GM12873 (cell line): ENCODE data around the gene JUN.

ENCODE experiments used
- CTCF ChIP-seq: IDR thresholded peaks from 2 replicates; pipeline ENCODE4 v1.5.1; 2012; ENCODE audit warnings: low read depth, mild to moderate bottlenecking, moderate library complexity, low read length, control low read depth; ENCODE audit not compliant: insufficient read depth; ENCODE audit errors: missing control alignments

JUN gene

GRCh38 chr1:58783993-58784757 lies at the start of gene JUN:
Gene JUN, minus strand, starts transcription at chr1:58784047. Its CDS starts 977 bp downstream, at chr1:58783070.
- TF ChIP-seq CTCF: no peak

- TF ChIP-seq CTCF: no peak
Measured at GRCh38 chr1:58833166-58833565, 49.3 kb upstream of the JUN start.

DNA sequence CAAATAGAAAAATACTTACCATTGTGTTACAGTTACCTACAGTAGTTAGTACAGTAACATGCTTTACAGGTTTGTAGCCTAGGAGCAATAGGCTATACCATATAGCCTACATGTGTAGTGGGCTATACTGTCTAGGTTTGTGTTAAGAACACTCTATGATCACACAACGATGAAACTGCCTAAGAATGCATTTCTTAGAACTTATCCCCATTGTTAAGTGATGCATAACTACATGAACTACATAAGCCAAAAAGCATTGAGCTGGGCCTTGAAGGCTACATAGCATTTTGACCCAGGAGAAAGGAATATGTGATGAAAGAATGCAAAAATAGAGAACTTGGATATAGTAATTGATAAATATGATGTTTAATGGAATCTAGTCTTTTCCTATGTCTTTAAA lies 46.4 kb upstream of the JUN start:
- no peak for TF ChIP-seq CTCF

DNA sequence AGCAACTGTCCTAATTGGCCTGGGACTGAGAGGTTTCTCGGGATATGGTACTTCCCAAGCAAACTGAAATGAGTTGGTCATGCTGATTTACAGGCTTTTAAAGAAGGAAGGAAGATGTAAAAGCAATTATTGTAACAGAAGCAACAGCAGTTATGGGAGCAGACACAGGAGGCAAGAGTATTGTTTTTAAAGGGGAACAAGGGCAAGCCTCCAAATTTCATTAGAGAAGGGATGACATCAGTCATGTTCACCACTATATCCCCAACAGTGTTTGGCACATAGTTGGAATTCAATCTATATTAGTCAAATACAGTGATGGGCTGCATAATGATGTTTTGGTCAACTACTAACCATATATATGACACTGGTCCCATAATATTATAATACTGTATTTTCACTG lies 46.0 kb upstream of the JUN start:
- no peak for TF ChIP-seq CTCF

- TF ChIP-seq CTCF: no peak
Measured at GRCh38 chr1:58827298-58827697, 43.5 kb upstream of the JUN start.

DNA sequence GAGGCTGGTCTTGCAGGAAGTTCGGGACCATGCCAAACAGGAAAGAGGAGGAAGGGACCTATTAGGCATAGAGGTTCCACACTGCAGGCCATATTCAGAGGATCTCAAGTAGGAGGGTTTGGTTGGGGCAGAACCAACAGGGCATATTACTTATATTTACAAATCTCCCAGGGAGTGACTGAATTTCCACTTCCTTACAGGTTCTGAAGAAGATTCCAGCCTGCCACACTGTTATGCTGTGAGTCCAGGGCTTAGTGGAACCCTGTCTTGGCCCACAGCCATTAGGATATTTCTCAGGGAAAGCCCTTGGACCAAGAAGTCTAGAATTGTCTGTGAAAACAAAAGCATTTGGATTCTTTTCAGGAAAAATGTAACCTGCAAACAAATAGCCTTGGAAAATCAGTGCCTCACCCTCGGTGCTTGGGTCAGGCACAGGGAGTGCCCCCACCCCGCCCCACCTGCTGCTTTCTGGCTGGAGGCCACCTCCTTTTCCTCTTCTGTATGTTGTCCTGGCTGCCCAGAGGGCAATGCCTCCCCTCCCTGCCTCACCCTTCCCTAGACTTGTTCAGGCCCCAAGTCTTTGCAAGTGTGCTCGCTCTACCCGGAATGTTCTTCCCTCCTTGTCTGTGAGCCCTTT lies 41.0 kb upstream of the JUN start:
- TF ChIP-seq CTCF: no peak

DNA sequence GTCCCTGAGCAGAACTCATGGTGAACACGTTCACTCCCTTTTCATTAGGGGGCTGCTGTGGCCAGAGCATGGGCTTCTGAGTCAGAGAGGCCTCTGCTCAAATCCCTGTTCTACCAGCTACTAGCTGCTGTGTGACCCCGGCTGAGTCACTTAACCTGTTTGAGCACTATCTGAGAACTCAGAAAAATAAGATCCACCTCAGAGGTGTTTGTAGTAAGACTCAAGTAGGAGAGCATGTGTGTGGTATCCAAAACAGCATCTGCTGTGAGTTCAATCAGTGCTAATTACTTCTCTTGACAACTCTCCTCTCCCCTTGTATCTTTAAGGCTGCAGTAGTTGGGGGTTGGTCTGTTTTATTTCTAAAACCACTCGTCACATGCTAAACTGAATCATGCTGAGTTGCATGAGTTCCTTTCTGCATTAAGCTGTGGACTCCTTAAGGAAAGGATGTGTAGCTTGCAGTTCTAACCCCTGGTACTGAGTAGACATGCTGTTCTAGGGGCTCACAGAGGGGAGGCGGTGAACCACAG lies 39.7 kb upstream of the JUN start:
- TF ChIP-seq CTCF: no peak
